CD1c-positive myeloid dendritic cell (primary cell): ENCODE results near the gene MPHOSPH9.

Experiments used
- DNase-seq: peaks from one replicate; pipeline ENCODE4 v3.0.0-alpha.2; 2016; ENCODE audit errors: extremely low spot score

Gene MPHOSPH9

DNA sequence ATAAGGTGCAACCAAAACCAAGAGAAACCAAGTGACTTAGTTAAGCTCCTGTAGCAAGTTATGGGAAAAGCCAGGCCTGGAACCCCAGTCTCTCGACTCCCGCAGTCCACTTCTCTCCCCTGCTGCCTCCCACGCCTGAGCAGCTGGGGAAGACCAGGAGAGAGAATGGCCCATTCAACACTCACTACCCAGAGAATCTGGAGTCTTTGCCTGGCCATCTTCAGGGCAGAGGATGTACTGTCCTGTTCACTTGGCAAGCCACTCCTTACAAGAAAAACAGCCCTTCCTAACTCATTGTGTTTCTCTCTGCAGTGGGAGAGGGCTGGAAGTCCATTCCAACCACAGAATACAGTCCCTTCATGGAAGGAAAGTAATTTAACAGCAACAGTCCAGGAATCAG is 83.9 kb downstream of the MPHOSPH9 start:
- DNase-seq: no peak

DNA sequence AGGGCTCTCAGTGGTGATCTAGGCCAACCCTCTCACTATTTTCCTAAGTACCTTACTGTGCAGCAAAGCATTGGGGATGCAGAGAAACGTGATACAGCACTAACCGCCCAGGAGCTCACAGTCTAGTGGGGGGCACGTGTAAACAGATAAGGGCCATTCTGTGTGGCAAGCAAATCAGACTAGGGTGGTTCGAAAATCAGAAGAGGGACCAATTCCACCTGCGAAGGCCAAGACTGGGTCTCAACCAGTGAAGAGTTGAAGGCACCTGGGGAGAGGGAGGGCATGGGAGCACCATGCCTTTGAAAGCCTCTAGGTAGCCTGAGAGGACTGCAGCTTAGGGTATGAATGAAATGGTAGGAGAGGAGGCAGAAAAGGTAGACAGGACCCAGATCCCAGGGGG is 84.3 kb downstream of the MPHOSPH9 start:
- DNase-seq: no peak

DNA sequence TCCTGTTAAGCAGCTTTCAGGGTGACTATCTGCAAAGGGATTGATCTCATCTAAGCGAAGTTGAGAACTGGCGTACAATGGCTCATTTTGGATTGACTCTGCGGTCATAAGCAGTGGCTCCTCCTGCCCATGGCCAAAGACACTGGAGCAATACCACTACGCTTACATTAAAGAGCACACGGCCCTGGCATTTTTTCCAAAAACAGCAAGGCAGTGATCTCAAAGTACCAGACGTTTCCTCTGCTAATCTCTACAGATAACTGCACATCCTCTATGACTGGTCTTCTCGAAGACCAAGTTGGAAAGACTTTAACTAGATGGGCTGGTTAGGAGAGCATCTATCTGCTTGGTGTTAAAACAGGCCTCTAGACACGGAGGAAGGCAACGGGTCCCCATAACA is 84.7 kb downstream of the MPHOSPH9 start:
- DNase-seq: no peak

- no peak for DNase-seq
Observed at GRCh38 chr12:123145211-123145610, 87.7 kb downstream of the MPHOSPH9 start.

DNA sequence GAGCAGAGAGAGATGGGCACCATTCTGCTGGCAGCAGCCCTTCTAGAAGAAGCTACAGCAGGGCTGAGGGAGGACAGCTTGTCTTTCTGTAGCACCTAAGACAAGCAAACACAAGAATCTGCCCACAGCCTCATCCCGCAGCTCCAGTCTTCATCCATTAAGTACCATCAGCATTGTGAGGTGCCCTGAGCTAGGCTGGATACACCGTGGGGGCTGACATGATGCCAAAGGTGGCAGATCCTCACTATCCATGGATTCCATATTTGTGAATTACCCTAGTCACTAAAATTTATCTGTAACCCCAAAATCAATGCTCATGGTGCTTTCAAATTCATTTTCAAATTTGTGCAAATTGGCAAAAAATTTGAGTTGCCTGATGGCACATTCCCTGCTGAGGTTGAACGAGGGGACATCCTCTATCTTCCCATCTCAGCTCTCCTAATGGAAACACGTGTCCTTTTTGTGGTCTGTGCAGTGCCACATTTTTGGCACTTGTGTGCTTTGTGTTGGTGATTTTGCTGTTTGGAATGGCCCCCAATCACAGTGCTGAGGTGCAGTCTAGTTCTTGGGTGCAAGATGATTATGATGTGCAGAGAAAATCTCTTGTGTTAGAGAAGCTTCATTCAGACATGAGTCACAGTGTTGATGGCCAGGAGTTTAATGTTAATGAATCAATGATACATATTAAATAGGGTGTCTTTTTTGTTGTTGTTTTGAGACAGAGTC is 89.0 kb downstream of the MPHOSPH9 start:
- no peak for DNase-seq

DNA sequence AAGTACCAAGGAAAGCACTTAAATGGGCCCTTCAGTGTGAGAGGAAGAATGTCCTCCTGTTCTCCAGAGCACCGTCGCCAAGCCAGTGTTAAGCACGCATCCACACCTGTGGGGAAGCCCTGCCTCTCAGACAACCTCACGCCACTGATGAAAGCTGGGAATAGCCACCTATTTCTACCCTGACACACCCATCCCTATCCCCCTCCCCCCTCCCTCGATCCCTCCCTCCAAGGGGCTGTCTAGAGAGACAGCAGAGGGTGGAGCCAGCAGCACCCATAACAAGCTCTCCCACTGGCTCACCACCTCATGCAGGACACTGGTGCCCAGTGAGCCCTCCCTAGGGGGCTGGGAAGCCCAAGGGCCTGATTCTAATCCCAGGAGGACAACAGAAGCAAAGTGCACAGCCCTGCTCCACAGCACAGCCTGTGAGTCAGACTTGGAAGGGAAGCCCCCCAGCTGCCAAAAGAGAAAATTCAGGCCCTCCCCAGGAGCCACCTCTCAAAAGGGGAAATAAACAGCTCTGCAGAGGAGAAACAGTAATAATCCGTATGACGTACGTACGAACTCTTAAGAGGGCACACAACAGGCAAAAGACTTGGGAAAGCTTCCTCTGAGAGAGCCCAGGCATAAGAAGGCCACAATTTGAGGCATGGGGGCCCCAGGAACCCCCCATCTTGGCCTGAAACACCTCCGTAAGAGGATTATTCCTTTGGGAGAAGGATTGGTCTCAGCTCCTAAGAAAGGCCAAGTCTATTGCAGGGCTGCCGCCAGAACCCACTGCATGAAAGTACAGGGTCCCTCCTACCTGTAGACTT is 89.8 kb downstream of the MPHOSPH9 start:
- peak; percentile 38 for DNase-seq

- no peak for DNase-seq
Observed at GRCh38 chr12:123142518-123142840, 90.5 kb downstream of the MPHOSPH9 start.

GRCh38 chr12:123141615-123142517 is 91.1 kb downstream of the MPHOSPH9 start:
- no peak for DNase-seq

- no peak for DNase-seq
Observed at GRCh38 chr12:123140676-123141614, 92.0 kb downstream of the MPHOSPH9 start.

DNA sequence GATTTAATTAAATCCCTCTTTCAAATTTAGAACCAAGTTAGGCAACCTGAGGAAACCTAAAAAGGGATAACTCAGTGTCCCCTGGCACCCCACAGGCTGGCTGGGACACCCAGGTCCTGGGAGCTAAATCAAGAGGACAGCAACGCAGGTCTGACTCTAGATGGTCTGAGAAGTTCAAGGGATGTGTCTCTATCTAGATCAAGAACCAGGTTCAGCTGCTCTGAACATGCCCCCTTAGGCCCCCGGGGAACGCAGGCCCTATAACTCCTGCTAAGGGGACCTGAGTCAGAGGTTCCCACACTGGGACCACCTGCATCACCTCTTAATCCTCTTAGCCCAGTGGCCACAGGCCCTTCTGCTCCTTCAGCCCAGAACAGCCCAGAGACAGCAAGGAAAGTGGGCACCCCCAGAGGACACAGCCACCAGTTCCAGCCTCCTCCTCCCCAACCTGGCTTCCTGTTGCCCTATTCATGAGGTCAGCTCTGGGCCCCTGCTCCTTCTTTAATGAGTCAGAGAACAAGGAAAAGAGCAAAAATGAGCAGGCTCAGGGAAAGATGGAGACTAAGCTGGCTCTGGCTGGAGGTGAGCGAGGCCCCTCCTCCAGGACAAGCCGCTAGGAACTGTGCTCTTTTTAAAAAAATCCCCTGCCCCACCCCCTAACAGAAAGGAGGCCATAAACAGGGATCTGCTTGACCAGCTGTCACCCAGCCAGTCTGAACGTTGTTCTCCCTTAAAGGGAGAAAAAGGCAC is 92.8 kb downstream of the MPHOSPH9 start:
- no peak for DNase-seq

- no peak for DNase-seq
Observed at GRCh38 chr12:123135688-123136087, 97.3 kb downstream of the MPHOSPH9 start.

- no peak for DNase-seq
Observed at GRCh38 chr12:123134826-123135225, 98.1 kb downstream of the MPHOSPH9 start.

DNA sequence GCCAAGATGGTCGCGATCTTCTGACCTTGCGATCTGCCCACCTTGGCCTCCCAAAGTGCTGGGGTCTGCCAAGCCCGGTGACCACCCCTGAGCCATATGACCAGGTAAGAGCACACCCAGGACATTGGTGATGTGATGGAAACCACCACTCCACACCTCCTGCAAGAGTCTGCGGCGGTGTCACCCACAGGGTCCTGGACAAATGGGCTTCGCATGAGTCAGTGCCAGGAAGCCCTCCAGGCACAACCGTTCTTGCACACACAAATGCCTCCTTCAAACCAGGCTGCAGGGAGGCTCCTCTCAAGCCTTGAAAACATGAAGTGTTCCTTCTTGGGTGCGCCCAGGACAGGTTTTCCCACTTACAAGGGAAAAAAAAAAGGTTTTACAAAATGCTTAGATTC is 98.7 kb downstream of the MPHOSPH9 start:
- DNase-seq: no peak

GRCh38 chr12:123133701-123134100 is 99.2 kb downstream of the MPHOSPH9 start:
- no peak for DNase-seq

DNA sequence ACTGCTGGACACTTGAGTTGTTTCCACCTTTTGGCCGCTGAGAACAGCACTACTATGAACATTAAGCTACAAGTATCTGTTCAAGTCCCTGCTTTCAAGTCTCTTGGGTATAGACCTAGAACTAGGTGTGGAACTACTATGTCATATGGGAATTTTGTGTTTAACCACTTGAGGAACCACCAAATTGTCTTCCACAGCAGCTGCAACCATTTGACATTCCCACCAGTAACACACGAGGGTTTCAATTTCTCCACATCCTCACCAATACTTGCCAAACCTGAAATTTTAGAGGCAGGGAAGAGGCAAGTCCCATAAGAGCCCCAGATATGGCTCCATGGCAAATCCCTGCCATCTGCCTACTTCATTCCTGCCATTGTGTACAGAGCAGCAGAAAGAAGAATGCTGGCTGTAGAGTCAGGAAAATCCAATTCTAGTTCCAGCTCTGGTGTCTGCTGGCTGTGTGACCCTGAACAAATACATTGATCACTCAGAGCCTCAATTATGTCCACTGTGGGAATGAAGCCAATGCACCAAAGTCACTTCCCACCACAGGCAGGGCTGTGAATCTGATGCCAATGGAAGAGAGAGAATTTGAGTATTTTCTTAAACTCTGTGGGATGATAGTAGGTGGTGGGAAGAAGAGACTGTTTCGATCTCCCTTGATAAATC is 99.9 kb downstream of the MPHOSPH9 start:
- DNase-seq: no peak

GRCh38 chr12:123131879-123132402 is 101.0 kb downstream of the MPHOSPH9 start:
- no peak for DNase-seq

GRCh38 chr12:123131291-123131832 is 101.6 kb downstream of the MPHOSPH9 start:
- DNase-seq: no peak

DNA sequence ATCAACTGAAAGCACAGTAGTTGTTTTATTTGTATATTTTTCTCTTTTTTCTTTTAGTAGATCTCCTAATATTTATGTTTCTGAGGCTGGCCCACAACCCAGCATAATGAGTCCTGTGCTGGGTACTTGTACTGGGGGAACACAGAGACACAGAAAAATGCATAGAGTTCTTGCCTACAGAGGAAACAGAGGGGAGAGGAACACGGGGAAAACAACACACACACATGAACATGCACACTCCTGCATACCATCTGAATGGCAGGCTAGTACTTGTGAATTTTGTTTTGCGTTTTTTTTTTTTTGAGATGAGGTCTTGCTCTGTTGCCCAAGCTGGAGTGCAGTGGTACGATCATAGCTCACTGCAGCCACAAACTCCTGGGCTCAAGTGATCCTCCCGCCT is 103.3 kb downstream of the MPHOSPH9 start:
- DNase-seq: no peak

DNA sequence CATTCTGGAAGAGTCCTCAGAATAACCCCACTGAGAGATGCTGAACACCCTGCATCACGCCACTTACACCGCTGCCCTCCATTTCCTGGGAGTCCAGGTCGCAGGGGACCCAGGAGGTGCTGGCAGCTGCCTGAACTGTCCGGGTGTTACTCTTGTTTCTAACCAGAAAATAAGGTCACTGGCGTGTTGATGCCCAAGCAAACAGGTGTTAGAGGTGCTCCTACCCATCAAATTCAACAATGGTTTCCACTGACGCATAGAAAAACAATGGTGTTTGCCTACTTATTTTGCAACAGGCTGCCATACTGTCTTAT is 105.8 kb downstream of the MPHOSPH9 start:
- DNase-seq: no peak
